HepG2 (cell line): ENCODE results near the gene ANKRA2. TPM values are rescaled to one million over a fixed set of nuclear protein-coding genes. Genes with fewer than 3 reads are reported as not detected.

Source experiments
- AKAP8 ChIP-seq: sonication (generic); formaldehyde crosslinking; IDR thresholded peaks from 2 replicates; pipeline ENCODE4 v1.5.1; 2020; ENCODE audit warnings: mild to moderate bottlenecking, missing genetic modification reagents
- CENPT ChIP-seq: sonication (generic); formaldehyde crosslinking; IDR thresholded peaks from 2 replicates; pipeline ENCODE4 v1.8.0; 2022; ENCODE audit warnings: low read depth, mild to moderate bottlenecking, moderate library complexity, missing genetic modification reagents
- JUND ChIP-seq: sonication (generic); formaldehyde crosslinking; IDR thresholded peaks from 2 replicates; pipeline ENCODE4 v1.8.0; 2022; ENCODE audit warnings: mild to moderate bottlenecking, missing genetic modification reagents
- KDM2A ChIP-seq: sonication (generic); formaldehyde crosslinking; IDR thresholded peaks from 2 replicates; pipeline ENCODE4 v1.4.0; 2020; ENCODE audit warnings: low read depth, missing genetic modification reagents, borderline replicate concordance
- MYPOP ChIP-seq: sonication (generic); formaldehyde crosslinking; IDR thresholded peaks from 2 replicates; pipeline ENCODE4 v1.8.1; 2023; ENCODE audit warnings: mild to moderate bottlenecking, moderate library complexity, missing genetic modification reagents
- PHF8 ChIP-seq: sonication (generic); formaldehyde crosslinking; IDR thresholded peaks from 2 replicates; pipeline ENCODE4 v1.5.0; 2020; ENCODE audit warnings: missing genetic modification reagents
- PRDM15 ChIP-seq: sonication (generic); formaldehyde crosslinking; IDR thresholded peaks from 2 replicates; pipeline ENCODE4 v1.4.0; 2020; ENCODE audit warnings: missing genetic modification reagents
- TARDBP ChIP-seq: sonication (generic); formaldehyde crosslinking; IDR thresholded peaks from 2 replicates; pipeline ENCODE4 v1.8.0; 2022; ENCODE audit warnings: mild to moderate bottlenecking, missing genetic modification reagents
- ZBTB1 ChIP-seq: sonication (generic); formaldehyde crosslinking; IDR thresholded peaks from 2 replicates; pipeline ENCODE4 v1.4.0; 2020; ENCODE audit warnings: missing genetic modification reagents, borderline replicate concordance
- ZBTB34 ChIP-seq: sonication (generic); formaldehyde crosslinking; IDR thresholded peaks from 2 replicates; pipeline ENCODE4 v1.8.0; 2022; ENCODE audit warnings: mild to moderate bottlenecking, missing genetic modification reagents
- ZFP62 ChIP-seq: sonication (generic); formaldehyde crosslinking; IDR thresholded peaks from 2 replicates; pipeline ENCODE4 v1.4.0; 2020; ENCODE audit warnings: missing genetic modification reagents
- ZFY ChIP-seq: sonication (generic); formaldehyde crosslinking; IDR thresholded peaks from 2 replicates; pipeline ENCODE4 v1.4.0; 2020; ENCODE audit warnings: missing genetic modification reagents
- ZKSCAN5 ChIP-seq: sonication (generic); formaldehyde crosslinking; IDR thresholded peaks from 2 replicates; pipeline ENCODE4 v1.5.1; 2020; ENCODE audit warnings: mild to moderate bottlenecking, missing genetic modification reagents
- ZMYM2 ChIP-seq: sonication (generic); formaldehyde crosslinking; IDR thresholded peaks from 2 replicates; pipeline ENCODE4 v1.8.0; 2022; ENCODE audit warnings: mild to moderate bottlenecking, missing genetic modification reagents
- ZNF253 ChIP-seq: sonication (generic); formaldehyde crosslinking; IDR thresholded peaks from 2 replicates; pipeline ENCODE4 v1.8.0; 2022; ENCODE audit warnings: mild to moderate bottlenecking, missing genetic modification reagents, borderline replicate concordance
- ZNF33A ChIP-seq: sonication (generic); formaldehyde crosslinking; IDR thresholded peaks from 2 replicates; pipeline ENCODE4 v1.5.1; 2020; ENCODE audit warnings: missing genetic modification reagents, mild to moderate bottlenecking, moderate library complexity, borderline replicate concordance
- ZNF564 ChIP-seq: sonication (generic); formaldehyde crosslinking; IDR thresholded peaks from 2 replicates; pipeline ENCODE4 v1.8.1; 2023; ENCODE audit warnings: mild to moderate bottlenecking, missing genetic modification reagents
- ZNF567 ChIP-seq: sonication (generic); formaldehyde crosslinking; IDR thresholded peaks from 2 replicates; pipeline ENCODE4 v1.8.1; 2023; ENCODE audit warnings: mild to moderate bottlenecking, missing genetic modification reagents, borderline replicate concordance
- ZNF674 ChIP-seq: sonication (generic); formaldehyde crosslinking; IDR thresholded peaks from 2 replicates; pipeline ENCODE4 v1.5.0; 2020; ENCODE audit warnings: low read depth, mild to moderate bottlenecking, missing genetic modification reagents
- ZNF75D ChIP-seq: sonication (generic); formaldehyde crosslinking; IDR thresholded peaks from 2 replicates; pipeline ENCODE4 v1.8.1; 2023; ENCODE audit warnings: missing genetic modification reagents, mild to moderate bottlenecking, borderline replicate concordance
- ZNF776 ChIP-seq: sonication (generic); formaldehyde crosslinking; IDR thresholded peaks from 2 replicates; pipeline ENCODE4 v1.4.0; 2020; ENCODE audit warnings: mild to moderate bottlenecking, missing genetic modification reagents
- ZNF878 ChIP-seq: sonication (generic); formaldehyde crosslinking; IDR thresholded peaks from 2 replicates; pipeline ENCODE4 v1.8.1; 2023; ENCODE audit warnings: mild to moderate bottlenecking, missing genetic modification reagents, moderate library complexity
- polyA plus RNA-seq, 8 experiments: library from polyadenylated mRNA; depleted of rRNA in 3 of 8; stranded (reverse) in 7 of 8; unstranded in 1 of 8; fragments of >200 nt; fragmentation: Illumina TruSeq in 4 of 8; extraction: Trizol in 4 of 8; gene quantifications; 2 replicates each; pipeline versions ENCODE4 v1.2.1 to v1.2.3, GENCODE V29; 2011 to 2016; ENCODE audit warnings: low read depth in 4 of 8, missing spikeins in 1 of 8, mixed read lengths in 1 of 8; ENCODE audit not compliant: insufficient read depth in 1 of 8
- total RNA-seq, 5 experiments: library from RNA; depleted of rRNA; stranded (reverse); fragments of >200 nt; fragmentation: Illumina TruSeq; extraction: Trizol; gene quantifications; 2 replicates each; pipeline ENCODE4 v1.2.3, GENCODE V29; 2016; ENCODE audit warnings: low read depth in 1 of 5

Gene ANKRA2
- total and polyA plus RNA-seq, 2 of the 13 experiments (the other 11 are each of a cell fraction or from before 2014, with no cell fraction given), result 23.6 to 33.6 TPM

- TF ChIP-seq ZNF75D (CRISPR knock-in tag), result no peak
- TF ChIP-seq ZBTB34 (CRISPR knock-in tag), result peak; percentile 76; the same call in 1 of the 2 replicates
- TF ChIP-seq ZFP62, result no peak
- TF ChIP-seq ZKSCAN5 (CRISPR knock-in tag), result no peak
- TF ChIP-seq ZNF776 (CRISPR knock-in tag), result no peak
- TF ChIP-seq ZNF674, result no peak
- peak; percentile 74; the same call in 1 of the 2 replicates for TF ChIP-seq MYPOP (CRISPR knock-in tag)
- no peak for TF ChIP-seq ZNF33A (CRISPR knock-in tag)
- TF ChIP-seq PRDM15 (CRISPR knock-in tag), result no peak
- TF ChIP-seq JUND (CRISPR knock-in tag), result no peak
- TF ChIP-seq ZNF253 (CRISPR knock-in tag), result no peak
- no peak for TF ChIP-seq ZNF567 (CRISPR knock-in tag)
- TF ChIP-seq PHF8 (CRISPR knock-in tag), result no peak; the same call in 1 of the 2 replicates
- TF ChIP-seq KDM2A, result no peak
- TF ChIP-seq ZBTB1 (CRISPR knock-in tag), result no peak
- TF ChIP-seq ZMYM2 (CRISPR knock-in tag), result 0 out of 2 replicates have a peak, but pooled peaks have one; percentile 67
- peak; percentile 95 for TF ChIP-seq TARDBP (CRISPR knock-in tag)
- TF ChIP-seq ZNF878 (CRISPR knock-in tag), result no peak
- TF ChIP-seq ZNF564 (CRISPR knock-in tag), result no peak
- TF ChIP-seq CENPT, result no peak
- TF ChIP-seq AKAP8, result peak; percentile 61; the same call in 1 of the 2 replicates
- peak; percentile 35; the same call in 1 of the 2 replicates for TF ChIP-seq ZFY (CRISPR knock-in tag)
Observed at GRCh38 chr5:73544429-73545402, 20.7 kb downstream of the ANKRA2 start (continued).
